Activated T-cell treated with anti-CD3 and anti-CD28 coated beads for 1 hour (primary cell): ENCODE measurements around the gene HLA-A.
"Not testable (repeated sequence)": the region's sequence is repeated elsewhere in the genome, so short reads cannot be mapped to it uniquely, and the experiment has no call there.

Source experiments
- DNase-seq: peaks from one replicate; pipeline ENCODE4 v3.0.0-alpha.2; 2020; ENCODE audit warnings: low read depth

HLA-A gene

DNA sequence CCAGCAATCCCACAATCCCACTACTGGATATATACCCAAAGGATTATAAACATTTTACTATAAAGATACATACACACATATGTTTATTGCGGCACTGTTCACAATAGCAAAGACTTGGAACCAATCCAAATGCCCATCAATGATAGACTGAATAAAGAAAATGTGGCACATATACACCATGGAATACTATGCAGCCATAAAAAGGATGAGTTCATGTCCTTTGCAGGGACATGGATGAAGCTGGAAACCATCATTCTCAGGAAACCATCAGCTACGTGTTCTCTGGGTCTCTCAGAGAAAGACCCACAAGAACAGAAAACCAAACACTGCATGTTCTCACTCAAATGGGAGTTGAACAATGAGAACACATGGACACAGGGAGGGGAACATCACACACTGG, 21.4 kb downstream of the HLA-A start:
- DNase-seq, result not testable (repeated sequence)

DNA sequence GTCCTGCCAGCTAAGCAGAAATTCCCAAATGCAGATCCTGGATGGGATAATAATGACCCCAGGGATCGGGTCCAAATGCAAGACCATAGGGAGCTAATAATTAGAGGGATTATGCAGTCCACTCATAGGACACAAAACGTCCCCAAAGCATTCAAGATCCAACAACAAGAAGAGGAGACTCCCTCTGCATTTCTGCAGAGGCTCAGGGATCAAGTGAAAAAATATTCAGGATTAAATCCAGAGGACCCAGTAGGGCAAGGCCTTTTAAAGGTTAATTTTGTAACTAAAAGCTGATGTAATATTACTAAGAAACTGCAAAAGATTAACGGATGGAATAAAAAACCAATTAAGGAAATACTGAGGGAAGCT, 22.2 kb downstream of the HLA-A start:
- no peak for DNase-seq

DNA sequence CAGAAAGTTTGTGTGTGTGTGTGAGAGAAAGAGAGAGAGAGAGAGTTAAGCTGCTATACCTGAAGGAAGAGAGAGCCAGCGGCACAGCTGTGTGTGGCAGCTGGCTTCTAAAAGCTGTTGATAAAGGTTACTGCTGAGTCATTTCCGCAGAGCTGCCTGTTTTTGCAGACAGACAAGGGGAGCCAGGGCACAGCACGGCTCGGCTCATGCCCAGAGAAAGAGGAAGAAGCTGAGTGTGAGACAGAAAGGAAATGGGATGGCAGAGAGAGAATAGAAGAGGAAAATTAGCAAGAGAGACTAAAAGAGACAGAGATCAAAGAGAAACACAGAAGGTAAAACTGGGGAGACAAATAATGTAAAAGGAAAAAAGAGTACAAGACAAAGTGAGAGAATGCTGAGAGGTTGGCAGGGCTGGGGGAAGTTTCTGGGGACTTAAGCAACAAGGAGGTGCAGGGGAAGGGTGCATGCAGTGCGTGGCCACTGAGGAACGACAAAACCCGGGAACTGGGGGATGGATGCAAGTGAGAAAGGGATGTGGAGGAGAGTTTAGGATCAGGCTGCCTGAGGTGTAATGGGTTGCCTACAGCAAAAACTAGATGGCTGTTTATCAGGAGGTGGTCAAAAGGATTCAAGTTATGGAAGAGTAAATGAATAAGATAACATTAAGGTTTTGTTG, 22.7 kb downstream of the HLA-A start:
- DNase-seq, result peak; percentile 54

DNA sequence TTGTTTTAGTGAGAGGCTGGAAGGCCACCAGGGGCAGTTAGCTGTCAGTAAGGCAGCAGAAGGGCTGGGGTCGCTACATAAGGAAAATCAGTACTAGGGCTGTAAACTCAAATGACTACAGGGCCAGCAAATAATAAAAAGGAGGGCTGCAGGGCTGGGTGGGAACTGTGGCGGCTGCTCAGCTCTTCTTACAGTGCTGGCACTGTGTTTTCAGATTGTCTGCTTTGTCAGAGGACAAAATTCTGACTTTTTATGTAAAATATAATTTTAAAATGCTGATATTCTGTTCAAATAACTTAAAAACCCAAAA, 23.2 kb downstream of the HLA-A start:
- DNase-seq, result no peak

DNA sequence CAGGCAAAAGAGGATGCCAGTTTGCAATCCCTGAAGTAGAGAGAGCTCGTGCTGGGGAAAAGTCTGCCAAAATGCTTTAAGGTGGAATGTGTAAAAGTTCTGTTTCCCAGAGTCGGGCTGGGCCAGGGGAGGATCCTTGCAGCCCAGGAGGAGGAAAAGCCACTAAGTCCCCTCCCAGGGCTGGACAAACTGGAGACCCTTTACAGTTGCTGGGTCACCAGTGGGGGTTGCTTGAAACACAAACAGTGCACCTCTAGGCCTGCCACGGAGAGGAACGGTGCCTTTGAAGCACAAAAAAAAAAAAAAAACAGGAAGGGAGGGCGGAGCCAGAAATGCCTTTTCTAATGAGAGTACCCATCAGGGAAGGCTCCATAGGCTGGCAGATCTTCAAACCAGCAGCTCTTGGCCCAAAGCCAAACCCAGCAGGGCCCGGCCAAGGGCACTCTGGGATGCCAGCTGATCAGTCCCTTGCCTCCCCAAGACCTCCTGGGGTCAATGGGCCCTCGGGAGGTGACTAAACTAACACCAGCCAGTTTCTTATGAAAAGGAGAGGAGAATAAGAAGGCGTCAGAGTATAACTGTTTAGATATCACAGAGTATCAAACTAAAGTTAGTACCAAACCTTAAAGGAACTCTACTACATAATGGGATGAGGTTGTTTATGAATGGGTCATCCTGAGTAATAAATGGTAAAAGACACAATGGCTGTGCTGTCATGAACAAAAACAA, 23.7 kb downstream of the HLA-A start:
- DNase-seq, result peak; percentile 16

DNA sequence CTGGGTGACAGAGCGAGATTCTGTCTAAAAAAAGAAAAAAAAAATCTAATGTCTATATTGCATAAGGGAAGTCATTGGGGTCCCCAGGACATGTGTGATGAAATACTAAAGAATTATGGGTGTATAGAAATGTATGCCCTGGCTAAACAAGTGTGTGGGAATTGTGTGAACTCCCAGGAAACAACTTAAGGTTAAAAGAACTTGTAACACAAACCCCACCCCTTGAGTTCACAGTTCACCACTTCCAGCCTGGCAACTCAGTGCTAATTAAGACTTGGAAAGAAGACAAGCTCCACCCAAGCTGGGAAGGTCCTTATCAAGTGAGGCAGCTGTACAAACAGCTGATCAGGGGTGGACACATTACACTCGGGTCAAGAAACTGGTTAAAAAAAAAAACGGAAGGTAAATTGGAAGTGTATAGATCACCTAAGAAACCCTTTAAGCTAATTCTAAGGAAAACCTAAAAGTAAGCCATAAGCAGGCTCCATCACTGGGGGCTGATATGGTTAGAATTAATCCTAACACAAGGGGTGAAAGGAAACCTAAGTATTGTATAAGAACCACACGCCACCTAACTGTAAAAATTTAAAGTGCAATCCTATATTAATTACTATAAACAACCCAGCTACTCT, 25.2 kb downstream of the HLA-A start:
- DNase-seq, result no peak

DNA sequence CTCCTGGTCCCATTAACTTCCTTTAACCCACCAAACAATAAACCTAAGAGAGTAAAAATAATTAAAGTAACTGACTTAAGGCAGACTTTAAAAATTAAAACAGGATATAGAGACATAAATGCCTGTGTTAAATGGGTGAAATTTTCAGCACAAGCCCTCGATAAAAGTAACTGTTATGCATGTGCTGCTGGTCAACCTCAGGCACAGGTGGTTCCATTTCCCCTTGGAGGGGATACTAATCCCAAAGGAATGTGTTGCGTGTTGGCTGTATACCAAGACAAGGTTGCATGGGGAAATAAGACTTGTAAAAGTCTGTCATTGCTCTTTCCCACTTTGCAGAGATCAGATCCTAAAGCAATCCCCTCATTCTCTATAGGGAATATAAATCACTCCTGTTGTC, 25.8 kb downstream of the HLA-A start:
- DNase-seq, result no peak

DNA sequence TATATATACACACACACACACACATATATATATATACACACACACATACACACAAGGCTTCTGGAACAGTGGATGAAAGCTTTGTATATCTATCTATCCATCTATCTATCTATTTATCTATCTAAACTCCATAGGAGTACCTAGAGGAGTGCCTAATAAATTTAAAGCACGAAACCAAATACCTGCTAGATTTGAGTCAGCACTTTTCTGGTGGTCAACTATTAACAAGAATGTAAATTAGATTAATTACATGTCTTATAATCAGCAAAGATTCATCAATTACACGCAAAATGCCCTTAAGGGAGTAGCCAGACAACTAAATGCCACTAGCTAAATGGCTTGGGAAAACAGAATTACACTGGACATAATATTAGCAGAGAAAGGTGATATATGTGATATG, 26.6 kb downstream of the HLA-A start:
- DNase-seq, result no peak

DNA sequence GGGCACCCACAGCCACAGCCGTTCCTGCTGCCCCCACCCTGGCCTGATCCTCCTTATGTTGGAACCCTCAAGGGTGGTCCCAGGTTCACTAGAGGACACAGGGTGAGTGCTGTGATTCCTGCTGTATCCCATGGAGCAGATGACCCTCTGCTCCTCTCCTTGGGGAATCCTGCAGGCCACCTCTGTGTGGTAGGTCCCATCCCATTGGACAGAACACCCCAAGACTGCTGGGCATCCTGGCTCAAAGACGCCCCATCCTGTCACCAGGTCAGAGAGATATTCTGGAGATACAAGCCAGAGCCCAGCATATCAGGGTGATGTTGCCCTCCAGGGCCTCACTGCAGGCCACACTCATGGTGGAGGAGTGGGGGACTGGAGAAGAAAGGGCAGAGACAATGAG, 28.4 kb downstream of the HLA-A start:
- DNase-seq, result no peak

DNA sequence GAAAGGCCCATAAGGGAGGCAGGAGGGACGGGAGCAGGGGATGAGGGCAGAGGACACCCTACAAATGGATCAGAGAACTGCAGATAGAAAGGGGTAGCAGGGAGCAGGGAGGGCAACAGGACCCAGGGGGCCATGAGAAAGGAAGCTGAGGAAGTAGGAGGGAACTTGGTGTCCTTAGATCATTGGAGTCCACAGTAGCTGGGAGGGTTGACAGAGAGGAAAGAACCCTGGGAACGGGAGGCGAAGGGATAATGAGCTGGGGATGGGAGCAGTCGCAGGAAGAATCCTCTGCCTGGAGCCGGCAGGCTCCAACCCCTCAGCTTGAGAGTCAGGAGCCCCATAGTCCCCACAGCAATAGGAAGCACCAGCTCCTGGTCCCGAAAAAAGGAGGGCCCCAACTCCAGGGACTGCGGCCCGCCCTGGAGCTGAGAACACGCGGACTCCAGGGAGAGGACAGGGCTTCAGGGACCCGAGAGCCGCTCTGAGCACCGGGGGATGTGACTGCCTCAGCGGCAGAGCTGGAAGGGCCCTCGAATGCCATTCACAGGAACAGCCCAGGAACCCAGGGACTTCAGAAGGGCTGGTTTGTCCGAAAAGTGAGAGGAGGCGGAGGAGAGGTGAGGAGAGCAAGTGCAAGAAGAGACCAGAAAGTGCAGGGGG, 32.7 kb downstream of the HLA-A start:
- no peak for DNase-seq

DNA sequence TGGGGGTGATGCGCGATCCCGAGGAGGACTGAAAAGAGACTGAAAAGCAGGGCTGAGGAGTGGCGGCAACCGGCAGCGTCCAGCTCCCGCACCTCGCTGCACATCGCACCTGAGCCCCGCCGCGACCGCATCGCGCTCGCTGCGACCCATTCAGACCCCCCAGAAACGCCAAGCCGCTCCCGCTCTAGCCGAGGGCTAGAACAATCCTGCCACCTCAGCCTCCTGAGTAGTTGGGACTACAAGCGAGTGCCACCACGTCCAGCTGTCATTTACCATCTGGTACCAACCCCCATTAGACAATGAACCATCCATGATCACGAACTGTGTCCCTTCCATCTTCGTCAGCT, 33.2 kb downstream of the HLA-A start:
- no peak for DNase-seq

DNA sequence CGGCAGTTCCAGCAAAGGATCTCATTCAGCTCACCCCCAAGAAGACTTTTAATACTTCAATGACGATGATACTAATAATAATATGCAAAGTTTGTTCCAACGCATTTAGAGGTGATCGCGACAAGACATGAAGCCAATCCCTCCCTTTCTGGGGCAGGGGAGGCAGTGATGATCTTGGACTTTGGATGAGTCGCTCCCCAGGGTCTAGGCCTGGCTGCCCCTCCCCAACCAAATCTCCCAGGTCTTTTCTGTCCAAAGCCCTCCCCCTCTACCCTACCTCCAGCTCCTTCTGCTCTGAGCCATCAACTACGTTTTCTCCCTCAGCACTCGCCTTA, 33.9 kb downstream of the HLA-A start:
- DNase-seq, result no peak

DNA sequence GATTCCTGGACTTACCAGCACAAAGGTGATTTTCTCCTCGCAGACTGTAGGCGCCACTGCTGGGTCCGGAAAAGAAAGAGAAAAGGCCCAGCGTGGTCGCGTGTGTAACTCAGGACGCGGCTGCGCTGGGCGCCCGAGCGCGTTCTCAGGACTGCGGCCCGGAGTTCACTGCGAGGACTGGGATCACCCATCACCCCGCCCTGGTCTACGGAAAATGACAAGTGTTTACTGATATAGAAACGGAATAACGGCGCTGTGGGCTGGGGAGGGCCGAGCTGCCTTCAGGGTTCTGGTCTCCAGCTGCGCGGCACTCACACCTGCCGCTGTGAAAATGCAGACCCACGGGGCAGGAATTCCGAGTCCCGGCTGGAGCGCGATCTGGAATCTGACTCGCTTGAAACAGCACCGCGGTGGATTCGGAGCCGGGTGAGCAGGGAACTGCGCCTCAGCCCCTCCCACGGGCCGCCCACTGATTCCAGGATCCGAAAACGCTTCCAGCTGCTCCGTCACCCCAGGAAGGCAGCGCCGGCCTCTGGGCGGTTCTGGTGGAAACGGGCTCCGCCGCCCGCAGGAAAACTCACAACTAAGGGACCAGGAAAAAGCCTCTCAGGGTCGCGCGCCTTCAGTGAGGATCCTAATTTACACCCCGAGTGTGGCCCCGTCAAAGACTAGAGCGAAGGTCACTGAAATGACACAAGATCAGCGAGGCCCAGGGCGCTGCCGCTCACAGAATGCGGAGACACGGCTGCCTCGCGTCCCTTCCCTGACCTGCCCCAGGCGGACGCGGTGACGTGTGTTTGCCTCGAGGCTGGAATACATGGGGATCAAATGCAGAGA, 34.5 kb downstream of the HLA-A start:
- peak; percentile 34 for DNase-seq

DNA sequence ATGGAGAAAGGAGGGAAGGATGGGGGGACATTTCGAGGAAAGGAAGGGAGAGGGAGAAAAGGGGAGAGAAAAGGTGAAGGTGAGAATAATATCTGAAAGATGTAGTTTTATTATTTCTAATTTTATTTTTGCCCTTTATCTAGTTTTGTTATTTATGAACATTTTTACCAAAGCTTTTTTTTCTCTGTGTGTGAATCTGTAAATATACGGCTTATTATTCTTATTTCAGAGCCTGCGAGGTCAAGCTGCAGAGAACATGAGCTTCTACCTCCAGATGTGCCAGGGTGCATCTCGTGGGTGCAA, 35.0 kb downstream of the HLA-A start:
- DNase-seq, result no peak

DNA sequence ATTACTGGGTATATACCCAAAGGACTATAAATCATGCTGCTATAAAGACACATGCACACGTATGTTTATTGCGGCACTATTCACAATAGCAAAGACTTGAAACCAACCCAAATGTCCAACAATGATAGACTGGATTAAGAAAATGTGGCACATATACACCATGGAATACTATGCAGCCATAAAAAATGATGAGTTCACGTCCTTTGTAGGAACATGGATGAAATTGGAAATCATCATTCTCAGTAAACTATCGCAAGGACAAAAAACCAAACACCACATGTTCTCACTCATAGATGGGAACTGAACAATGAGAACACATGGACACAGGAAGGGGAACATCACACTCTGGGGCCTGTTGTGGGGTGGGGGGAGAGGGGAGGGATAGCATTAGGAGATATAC, 37.7 kb downstream of the HLA-A start:
- DNase-seq, result not testable (repeated sequence)

DNA sequence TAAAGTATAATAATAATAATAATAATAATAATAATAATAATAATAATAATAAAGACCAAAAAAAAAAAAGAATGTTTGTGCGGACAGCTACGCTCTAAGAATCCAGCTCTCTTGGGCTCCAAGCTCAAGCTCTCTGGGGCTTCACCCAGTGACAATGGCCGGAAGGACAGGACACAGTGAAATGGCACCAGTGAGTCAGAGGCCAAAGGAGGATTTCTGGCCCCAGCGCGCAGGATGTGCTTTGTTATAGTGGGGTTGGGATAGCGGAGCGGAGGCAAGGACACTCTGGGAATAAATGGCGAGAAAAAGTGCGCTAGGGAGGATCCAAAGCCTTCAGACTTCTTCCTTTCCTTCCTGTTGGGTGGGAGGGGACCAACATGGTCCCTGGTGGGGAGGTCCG, 38.2 kb downstream of the HLA-A start:
- no peak for DNase-seq

DNA sequence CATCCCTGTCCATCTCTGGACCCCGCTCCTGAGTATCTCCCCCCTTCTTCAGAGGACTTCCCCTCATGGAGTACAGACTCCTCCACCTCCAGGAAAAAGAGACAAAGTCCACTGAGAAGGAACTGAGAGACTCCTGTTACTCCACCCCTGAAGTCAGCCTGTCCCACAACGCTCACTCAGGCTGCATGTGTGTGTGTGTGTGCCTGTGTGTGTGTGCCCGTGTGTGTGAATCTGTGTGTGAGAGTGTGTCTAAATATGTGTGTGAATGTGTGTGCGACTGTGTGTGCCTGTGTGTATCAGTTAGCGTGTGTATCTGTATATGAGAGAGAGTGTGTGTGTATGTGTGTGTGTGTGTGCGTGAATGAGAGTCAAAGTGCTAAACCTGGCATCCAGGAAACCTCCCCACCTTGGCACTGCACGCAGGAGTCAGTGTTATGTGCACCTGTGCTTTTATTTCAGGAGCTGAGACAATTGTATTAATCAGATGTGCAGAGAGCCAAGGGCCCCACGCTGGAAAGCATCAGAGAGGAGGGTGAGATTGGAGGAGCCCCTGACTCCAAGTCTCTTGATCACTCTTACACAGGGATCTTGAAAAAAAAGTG, 39.0 kb downstream of the HLA-A start:
- DNase-seq, result no peak

DNA sequence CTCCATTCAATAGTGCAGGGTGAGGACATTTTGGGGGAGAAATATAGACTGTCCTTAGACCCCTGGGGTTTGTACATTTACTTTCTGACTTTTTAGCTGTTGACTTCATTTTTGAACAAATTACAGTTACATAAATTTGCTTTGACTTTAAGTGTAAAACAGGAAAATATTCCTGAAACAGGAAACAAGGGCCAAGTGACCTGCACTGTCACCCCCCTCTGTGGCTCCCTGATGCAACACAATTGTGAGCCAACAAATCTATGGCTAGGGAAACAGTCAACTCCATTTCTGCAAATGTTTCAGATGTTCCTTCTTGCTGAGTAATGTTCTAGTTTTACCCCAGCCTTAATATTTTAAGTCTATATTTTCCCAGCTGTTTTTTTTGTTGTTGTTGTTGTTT, 39.8 kb downstream of the HLA-A start:
- DNase-seq, result no peak

DNA sequence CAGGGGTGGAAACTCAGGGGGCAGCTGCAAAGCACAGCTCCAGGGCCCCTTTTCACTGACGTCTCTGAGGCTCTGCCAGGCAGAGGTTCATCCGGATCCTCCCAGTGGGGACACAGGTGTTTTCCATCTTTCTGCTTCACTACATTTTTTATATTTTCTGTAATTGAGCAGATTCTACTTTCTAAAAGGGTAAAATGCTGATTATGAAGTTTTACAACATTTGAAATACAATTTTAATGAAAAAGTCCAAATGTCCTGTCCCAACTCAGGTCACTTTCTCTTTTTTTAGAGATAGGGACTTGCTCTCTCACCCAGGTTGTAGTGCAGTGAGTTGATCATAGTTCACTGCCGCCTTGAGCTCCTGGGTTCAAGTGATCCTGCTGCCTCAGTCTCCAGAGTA, 41.9 kb downstream of the HLA-A start:
- DNase-seq, result no peak

DNA sequence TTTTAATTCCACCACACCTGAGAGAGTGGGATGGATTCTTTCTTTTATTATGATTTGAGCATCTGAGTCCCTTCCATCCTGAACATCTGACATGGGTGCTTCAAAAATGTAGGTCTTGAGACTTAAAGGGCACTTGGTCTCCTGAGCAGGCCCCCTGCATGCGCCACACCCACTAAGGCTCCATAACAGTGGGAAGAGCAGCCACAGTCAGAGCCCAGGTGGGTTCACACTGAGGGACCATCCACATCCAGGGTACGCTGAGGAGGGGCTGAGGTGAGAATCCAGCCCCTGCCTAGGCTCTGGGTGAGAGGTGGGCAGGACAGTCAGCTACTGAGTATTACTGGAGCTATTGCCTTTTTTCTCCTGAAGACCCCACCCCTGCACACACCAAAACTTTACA, 42.7 kb downstream of the HLA-A start:
- no peak for DNase-seq

DNA sequence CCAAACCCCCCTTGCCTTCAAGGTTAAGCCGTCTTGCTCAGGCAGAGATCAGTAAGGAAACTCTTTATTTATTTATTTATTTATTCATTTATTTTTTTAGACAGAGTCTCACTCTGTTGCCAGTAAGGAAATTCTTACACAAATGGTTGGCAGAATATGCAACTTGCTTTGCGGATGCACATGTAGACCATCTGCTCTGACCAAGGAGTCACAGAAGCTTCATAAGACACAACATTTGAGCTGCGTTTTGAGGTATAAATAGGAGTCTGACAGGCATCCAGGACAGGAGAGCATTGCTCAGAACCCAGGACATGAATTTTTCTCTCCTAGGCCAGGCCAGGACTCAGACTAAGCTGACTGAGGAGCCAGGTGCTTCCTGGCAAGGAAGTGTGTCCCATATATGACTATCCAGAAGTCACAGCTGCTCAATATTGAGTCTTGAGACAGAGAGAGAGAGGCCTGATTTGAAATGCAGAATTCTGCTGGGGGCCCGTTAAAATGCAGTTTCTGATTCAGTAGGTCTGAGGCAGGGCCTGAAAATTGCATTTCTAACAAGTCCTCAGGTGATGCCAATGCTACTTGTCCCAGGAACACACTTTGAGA, 43.9 kb downstream of the HLA-A start:
- DNase-seq, result no peak

DNA sequence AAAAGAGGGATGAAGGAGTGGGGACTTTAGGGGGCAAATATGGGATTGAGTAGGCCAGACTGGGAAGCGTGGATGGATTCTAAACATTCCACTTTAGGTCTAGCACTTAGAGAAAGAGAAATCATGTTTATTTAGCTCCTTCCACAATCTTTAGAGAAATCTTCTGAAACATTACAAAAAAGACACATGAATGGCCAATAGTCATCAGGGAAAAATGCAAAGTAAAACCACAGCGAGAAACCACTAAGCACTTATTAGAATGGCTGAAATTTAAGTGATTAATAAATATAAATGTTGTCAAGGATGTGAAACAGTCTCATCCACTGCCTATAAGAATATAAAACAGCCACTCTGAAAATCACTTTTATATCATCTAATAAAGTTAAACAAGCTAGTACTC, 46.9 kb downstream of the HLA-A start:
- DNase-seq, result no peak
